AML-193 (cell line): Measurements from ENCODE around the gene ACAN.
"Not testable (repeated sequence)": the region's sequence is repeated elsewhere in the genome, so short reads cannot be mapped to it uniquely, and the experiment has no call there.

Experiments
- DNase-seq, 2 experiments: peaks; one replicate each; lab custom pipeline; 2025; lab: John Stamatoyannopoulos, UW

ACAN gene

DNA sequence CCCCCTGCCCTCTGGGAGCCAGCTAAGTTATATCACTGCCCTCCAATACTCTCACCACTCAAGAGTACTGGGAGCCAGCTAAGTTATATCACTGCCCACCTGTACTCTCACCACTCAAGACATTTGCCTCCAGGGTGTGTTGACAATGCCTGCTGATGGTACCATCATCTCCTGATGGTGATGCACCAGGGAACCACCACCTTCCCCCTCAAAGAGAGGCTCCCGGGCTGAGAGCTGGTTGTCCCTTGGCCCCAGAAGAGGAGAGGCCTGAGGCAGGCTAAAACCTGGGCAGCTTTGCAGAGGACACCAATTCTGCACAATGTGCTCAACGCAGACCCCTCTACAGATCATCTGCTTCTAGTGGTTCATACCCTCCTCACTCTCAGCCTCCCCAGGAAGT lies 99.6 kb downstream of the ACAN start:
- no peak for DNase-seq

DNA sequence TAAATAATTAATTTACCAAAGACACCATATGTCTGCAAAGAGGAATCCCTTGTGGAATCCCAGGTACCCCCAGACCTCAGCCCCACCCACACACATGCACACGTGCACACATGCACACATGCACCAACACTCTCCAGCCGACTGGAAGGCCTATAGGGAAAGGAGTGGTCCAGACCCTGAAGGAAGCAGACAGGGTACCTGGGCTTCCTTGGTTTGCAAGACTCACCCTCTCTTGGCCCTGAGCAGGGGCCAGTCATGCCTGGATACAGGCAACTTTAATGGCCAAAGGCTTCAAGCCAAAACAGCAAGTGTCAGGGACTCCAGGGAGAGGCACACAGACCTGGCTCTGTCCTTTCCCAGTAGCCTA lies 101.0 kb downstream of the ACAN start:
- DNase-seq, result no peak

DNA sequence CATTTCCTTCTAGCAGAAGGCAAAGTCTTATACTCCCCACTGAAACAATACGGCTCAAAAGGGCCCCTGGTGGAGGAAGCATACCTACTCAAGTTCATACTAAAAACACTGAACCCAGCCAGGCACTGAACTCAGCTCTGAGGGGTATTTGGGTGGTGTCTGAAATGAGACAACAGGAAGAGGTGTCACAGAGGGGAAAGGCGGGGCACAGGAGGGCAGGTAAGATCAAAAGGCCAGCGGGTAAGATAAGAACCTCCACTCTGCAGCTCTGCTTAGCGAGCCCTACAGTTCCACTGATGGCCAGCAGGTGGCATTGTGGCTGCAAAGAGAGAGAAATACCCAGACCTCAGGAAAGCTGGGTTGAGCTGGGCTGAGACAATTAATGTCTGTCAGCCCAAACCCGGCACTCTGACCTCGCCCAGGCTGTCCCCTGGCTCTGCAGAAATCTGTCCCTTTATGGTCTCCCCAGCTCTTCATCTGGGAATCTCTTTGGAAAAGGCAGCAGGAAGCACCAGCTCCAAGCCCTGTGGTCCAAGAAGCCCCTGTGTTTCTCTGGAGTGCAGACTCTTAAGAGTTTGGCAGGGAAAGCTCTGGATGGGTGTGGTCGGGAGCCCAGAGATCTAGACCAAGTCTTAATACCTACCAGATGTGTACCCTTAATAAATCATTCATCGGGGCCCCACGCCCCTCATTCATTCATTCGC lies 101.5 kb downstream of the ACAN start:
- peak; percentile 29 to 31 for DNase-seq

DNA sequence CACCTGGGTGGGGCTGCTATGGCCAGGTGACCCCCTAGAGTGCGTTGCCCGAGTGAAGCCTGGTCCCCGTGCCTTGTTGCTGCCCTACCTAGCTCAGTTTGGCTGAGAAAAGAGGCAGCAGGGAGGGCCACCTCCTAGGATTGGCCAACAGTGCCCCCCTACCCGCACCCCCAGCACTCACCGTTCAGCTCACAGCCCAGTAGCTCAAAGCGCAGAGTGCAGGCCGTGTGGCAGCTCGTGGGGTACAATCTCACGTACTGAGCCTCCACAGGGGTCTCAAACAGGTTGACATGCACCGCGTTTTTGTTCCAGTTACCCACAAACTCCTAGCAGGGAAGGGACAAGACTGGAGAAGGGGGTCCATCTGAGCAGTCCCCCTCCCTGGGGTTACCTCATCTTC lies 102.3 kb downstream of the ACAN start:
- DNase-seq, result no peak

DNA sequence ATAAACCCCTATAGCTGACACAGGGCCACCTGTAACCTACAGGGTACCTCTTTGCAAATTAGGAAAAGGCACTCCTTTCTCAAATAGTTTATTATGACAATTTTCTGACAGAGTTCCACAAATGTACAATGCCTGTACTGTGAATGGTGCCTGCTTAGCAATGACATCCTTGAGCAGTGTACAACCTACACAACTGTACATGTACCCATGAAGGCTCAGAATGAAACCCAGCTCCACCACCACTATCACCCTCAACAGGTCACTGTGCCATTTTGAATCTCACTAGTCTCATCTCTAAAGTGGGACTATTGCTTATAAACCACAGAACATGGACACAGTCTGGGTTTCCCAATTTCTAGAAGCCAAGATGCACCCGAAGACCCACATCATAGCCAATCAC lies 102.9 kb downstream of the ACAN start:
- DNase-seq, result no peak

DNA sequence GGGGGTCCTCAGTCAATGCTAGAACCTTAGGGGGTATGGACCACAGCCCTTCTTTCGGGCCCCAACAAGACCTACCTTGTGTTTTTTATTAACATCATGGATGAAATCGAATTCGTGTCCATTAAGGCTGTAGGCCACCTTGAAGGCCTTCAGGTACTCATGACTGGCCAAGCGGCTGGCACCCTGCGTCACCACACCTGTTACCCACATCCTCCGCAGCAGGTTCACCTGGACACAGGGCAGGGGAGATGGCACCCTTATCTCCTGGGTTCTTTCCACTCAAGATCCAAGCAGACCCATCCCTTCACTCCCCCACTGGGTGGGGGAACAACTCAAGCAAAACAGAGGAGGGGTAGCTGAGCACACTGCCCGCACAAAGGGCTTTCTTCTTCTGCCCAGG lies 103.3 kb downstream of the ACAN start:
- DNase-seq, result no peak

DNA sequence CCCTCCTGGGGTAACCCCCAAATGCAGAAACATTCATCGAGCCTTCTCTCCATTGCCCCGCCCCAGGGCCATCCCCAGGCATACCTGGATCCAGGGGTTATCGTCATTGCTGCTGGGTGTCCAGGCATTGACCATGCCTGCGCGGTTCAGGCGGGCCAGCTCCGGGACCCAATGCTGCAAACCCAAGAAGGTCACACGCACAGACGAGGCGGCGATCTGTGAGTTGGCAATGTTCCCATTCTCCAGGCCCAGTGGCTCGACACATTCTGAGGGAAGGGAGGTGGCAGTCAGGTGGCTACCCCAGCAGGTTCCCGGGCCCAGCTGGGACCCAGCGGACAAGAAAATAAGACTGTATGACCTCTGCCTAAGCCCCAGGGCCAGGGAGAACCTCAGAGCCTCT lies 103.9 kb downstream of the ACAN start:
- no peak for DNase-seq

DNA sequence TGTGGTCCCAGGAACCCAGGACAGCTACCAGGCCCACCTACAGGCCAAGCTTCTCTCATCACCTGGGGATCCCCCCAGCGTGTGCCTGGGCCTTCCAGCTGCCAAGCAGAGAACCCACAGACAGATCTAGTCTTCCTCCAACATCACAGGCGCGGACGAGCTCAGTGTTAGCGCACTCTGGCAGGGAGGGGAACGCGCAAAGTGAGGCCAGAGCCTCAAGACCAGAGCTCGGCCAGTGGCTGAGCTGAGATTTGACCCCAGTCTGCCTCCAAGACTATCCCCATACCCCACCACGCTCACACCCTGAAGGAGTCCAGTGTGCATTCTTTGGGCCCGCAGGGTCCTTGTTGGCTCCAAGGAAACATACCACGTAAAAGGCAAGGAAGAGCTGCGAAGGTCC lies 104.9 kb downstream of the ACAN start:
- DNase-seq, result no peak

DNA sequence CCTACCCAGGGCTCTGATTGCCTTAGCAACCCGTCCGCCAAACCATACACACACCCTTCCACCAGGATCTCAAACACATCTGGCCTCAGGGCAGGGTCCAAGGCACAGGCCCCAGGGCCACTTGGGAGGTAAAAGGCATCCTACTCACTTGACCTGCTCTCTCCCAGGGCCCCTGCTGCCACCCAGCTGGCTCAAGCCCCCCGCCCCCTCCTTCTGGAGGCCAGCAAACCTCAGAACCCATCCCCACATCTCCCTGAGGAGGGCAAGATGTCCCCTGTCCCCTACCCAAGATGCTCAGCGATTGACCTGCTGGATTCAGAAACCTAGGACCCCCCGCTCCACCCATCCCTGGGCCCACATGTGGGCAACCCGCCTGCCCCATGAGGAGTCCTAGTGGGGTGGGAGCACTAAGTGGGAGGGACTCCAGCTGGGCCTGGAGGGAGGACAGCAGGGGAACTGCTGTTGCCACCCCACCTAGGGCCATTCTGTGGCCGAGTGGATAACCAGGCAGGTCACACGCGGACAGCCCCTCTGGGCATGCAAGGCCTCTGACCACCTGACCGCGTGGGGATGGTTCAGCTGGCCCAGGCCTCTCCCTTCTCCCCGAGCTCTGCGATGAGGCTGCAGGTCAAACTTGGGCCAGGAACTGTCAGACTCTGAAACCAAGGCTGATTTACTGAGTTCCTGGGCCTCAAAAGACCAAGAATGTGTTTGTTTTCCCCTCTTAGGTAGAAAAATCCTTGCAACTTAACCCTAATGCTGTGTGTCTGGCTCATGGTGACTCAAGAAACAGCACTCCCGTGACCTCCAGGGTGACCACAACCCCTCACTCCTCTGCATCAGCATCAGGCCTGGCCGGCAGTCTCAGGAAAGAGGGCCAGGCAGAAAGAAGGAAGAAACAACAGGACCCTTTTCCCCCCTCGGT lies 105.7 kb downstream of the ACAN start:
- DNase-seq, result no peak

DNA sequence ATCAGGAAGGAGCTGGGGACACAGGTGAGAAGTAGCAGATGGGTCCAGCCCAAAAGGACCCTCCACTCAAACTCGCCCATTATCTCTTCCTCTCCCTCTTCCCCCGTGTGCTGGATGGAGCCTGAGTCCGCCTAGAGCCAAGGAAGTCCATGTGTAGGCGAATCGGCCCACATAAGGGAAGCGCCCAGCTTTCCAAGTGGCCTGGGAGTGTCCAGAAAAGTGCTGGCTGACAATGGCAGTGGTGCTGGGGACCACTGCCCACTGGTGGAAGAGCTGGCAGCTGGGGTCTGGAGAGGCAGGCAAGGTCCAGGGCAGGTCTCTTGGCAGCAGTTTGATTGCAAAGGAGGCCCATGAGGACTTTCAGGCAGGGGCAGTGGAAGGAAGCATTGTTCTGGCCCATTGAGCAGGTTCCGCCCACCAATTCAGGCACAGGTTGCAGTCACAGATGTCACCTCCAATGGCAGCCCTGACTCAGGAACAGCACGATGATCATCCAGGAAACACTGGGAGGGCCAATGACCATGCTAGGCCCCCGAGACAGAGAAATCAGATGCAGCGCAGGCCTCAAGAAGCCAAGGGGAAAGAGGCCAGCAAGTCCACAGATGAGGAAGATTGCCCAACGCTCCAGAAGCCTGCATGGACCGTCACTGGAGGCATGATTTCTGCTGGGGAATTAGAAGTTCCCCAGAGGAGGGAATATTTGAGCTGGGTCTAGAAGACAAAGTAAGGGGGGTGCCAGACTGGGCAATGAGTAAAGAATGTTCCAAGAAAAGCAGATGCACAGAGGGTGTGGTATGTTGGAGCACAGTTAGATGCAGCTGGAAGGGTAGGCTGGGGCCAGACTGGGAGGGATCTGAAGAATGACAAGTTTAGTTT lies 107.0 kb downstream of the ACAN start:
- no peak for DNase-seq

DNA sequence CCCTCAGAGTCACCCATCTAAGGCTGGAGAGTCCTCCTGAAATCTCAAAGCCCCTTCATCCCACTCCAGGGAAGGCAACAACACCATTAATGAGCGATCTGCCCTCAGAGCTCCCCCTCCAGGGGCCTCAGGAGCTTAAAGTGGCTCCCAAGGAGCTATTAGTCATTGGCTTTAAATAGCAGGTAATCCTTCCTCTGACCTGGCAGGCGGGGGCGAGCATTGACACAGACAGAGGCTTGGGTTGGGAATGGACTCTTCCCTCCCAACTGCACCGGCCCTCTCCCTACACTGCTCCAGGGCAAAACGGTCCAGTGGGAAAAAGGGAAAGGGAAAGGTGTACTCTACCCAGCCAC lies 108.5 kb downstream of the ACAN start:
- no peak for DNase-seq

DNA sequence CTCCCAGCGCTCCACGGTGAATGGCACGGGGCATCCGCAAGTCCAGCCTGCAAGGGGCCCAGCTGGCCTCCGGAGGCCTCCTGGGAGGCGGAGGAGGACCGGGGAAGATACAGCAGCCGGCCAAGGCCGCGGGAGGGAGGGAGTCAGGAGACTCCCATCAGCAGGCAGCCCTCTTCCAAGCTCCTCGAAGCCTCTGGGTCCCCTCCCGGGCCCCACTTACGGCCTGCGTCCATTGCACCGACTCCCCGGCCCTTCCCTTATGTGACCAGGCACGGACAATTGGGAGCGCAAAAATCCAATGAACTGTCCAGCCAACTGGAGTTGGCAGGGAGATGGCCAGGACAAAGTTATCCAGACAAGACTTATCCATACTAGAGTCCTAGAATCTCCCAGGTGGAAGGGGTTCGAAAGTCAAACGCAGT lies 109.3 kb downstream of the ACAN start:
- DNase-seq, result no peak

DNA sequence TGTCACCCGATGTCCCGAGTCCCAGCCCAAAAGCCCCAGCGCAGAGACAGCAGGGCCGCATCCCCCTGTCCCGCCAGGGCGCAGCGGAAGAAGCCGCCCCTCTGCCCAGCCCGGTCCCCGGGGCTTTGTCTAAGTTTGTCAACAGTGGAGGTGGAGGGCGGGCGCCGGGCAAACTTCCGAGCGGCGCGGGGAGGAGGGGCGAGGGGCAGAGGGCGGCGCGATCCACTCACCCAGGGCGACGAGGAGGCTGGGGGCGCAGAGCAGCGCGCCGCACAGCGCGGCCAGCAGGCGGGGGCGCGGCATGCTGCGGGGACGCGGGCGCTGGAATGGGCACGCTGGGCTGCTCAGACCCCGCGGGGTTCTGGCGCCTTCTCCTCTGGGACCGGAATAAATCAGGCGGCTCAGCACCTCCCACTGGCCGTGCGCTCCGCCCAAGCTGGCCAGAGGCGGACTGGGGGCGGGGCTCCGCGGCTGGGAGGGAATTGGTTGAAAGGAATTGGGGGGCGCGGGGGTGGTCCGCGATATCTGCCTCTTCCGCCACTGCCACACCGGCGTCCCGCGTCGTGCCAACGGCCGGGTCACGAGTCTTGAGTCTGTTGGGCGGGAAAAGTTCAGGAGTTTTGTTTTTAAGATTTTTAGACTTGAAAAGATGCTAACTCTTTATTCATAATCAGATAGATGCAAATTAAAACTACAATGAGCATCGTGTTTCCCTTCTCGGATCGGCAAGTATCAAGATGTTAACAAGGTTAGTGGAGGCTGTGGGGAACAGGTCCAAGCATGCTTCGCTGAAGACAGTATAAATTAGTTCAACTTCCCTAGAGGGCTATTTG lies 110.0 kb downstream of the ACAN start, which contains the start of gene MFGE8:
TSS of gene MFGE8 (minus strand) at position 363 of the 833 bp plus-strand sequence. CDS start at position 303, 60 bp downstream.
- DNase-seq, result peak; percentile 35 to 44

DNA sequence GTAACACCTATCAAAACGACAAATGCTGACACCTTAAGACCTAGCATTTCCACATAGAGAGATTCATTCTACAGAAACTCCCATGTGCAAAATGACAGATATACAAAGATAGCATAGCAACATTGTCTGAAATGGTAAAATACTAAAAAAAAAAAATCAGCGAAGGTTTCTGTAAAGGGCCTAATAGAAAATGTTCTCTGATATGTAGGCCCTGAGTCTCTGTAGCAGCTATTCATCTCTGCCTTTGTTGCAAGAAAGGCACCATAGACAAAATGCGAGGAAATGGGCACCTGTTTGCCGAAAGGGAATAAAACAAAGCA lies 110.6 kb downstream of the ACAN start:
- no peak for DNase-seq

DNA sequence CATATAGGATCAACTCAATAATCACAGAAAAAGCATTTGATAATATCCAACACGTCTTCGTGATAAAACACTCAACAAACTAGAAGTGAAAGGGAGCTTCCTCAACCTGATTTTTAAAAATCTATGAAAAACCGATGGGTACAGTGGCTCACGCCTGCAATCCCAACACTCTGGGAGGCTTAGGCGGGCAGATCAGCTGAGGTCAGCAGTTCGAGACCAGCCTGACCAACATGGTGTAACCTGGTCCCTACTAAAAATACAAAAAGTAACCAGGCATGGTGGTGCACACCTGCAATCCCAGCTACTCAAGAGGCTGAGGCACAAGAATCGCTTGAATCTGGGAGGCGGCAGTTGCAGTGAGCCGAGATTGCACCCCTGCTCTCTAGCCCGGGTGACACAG lies 112.1 kb downstream of the ACAN start:
- no peak for DNase-seq

DNA sequence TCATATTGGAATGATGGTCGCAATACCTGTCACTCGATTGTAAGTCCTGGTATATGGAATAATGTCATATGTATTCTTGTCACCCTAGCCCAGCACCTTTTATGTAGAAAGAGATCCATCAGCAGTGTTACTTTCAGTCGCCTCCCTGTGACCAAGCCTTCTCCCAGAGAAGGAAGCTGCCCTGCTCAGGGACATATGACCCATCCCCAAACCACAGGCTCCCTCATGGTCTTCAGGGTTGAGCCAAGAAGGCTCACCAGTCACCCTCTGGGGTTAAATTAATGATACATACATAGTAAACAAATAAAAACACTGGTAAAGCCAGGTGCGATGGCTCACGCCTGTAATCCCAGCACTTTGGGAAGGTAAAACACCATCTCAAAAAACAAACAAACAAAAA lies 114.5 kb downstream of the ACAN start:
- no peak for DNase-seq

DNA sequence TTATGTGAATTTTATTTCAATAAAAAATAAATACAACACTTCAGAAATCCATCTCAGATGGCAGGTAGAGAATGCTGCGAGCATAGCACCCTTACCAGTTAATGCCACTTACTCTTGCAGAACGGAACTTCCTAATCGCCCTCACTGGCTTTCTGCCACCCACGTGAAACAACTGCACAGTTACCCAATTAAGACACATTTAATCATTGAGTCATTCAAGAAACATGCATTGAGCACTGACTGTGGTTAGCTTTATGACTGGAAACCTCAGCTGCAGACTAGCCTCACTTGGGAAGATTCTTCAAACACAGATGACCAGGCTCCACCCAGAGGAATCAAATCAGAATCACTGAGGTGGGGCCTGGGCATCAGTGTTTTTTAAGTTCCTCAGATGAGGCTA lies 115.5 kb downstream of the ACAN start:
- peak; percentile 79 to 83 for DNase-seq

DNA sequence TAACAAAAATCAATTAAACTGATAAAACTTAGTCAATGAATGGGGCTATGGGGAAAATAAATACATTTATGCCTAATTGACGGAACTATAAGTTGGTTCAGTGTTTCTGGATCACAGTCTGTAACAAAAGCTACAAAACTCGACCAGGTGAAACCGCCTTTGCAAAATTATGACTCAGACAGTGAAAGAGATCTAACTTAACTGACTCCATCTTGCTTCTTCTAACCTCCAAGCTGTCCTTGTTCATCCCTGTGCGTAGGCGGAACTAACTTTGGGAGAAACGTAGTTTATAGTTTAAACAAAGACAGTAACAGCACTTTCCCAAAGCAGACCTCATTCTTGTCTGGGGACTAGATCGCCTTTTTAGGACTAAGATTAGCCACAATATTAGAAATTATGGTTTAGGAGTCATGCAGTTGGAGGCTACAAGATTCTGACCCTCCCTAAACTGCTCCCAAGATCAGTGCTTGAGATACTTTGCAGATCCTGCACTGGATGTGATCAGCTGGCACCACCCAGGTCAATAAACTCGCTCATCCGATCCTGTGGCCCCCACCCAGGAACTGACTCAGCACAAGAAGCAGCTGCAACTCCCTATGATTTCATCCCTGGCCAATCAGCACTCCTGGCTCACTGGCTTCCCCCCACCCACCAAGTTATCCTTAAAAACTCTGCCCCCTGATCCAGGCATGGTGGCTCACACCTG lies 117.1 kb downstream of the ACAN start:
- DNase-seq, result no peak

DNA sequence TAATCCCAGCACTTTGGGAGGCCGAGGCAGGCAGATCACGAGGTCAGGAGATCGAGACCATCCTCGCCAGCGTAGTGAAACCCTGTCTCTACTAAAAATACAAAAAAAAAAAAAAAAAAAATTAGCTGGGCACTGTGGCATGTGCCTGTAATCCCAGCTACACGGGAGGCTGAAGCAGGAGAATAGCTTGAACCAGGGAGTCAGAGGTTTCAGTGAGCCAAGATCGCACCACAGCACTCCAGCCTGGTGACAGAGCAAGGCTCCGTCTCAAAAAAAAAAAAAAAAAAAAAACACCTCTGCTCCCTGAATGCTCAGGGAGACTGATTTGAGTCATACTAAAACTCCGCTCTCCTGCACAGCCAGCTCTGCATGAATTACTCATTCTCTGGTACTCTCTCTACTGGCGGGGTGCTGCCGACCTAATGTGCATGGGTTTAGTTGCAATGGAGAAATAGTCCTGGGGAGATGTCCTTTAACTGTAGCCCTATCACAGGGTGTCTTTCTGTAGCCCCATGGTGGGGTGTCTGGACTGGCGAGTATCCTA lies 117.7 kb downstream of the ACAN start:
- not testable (repeated sequence) for DNase-seq
